Ammon's horn (tissue), 1 donor: ENCODE results near the gene FNDC5.
A peak's percentile ranks its signal among the peaks of the same experiment; 100 is the strongest.

Experiments
- DNase-seq: peaks from one replicate; pipeline ENCODE4 v3.0.0-alpha.2; 2016; ENCODE audit warnings: low spot score

FNDC5 gene

GRCh38 chr1:32864375-32865019 lies 6.2 kb downstream of the FNDC5 start:
- DNase-seq, result no peak

- DNase-seq, result no peak
These were observed 6.8 kb downstream of the FNDC5 start for GRCh38 chr1:32863881-32864245.

- no peak for DNase-seq
These were observed 7.4 kb downstream of the FNDC5 start for GRCh38 chr1:32863218-32863880.

- peak; percentile 54 for DNase-seq
These were observed 8.6 kb downstream of the FNDC5 start for GRCh38 chr1:32861904-32862695.

GRCh38 chr1:32860566-32860965 lies 10.1 kb downstream of the FNDC5 start:
- DNase-seq, result no peak

- no peak for DNase-seq
These were observed 10.8 kb downstream of the FNDC5 start for GRCh38 chr1:32859915-32860314.

GRCh38 chr1:32858791-32859190 lies 11.9 kb downstream of the FNDC5 start:
- no peak for DNase-seq

- no peak for DNase-seq
These were observed 12.6 kb downstream of the FNDC5 start for GRCh38 chr1:32858136-32858535.

GRCh38 chr1:32855861-32856617 lies 14.7 kb downstream of the FNDC5 start:
- DNase-seq, result no peak

- no peak for DNase-seq
These were observed 22.2 kb downstream of the FNDC5 start for GRCh38 chr1:32848354-32849063.

GRCh38 chr1:32831878-32832277 lies 38.8 kb downstream of the FNDC5 start:
- no peak for DNase-seq

GRCh38 chr1:32830092-32830852 lies 40.4 kb downstream of the FNDC5 start:
- no peak for DNase-seq

GRCh38 chr1:32828341-32828740 lies 42.4 kb downstream of the FNDC5 start:
- no peak for DNase-seq

- no peak for DNase-seq
These were observed 45.5 kb downstream of the FNDC5 start for GRCh38 chr1:32825181-32825580.

- no peak for DNase-seq
These were observed 51.7 kb downstream of the FNDC5 start for GRCh38 chr1:32818804-32819541.

- DNase-seq, result peak; percentile 51
These were observed 52.6 kb downstream of the FNDC5 start for GRCh38 chr1:32817815-32818786.

- DNase-seq, result peak; percentile 100
These were observed 53.4 kb downstream of the FNDC5 start, which contains the start of the genes S100PBP and YARS1 for GRCh38 chr1:32817159-32817814. S100PBP (plus strand) TSS chr1:32817653; CDS start chr1:32826100, 8,447 bp downstream. YARS1 (minus strand) TSS chr1:32817358; CDS start chr1:32817244, 114 bp downstream.

- peak; percentile 27 for DNase-seq
These were observed 54.0 kb downstream of the FNDC5 start for GRCh38 chr1:32816676-32817158.
